Lower leg skin (tissue), 4 donors: ENCODE results near the gene JAM3. TPM values are rescaled to one million over a fixed set of nuclear protein-coding genes. Genes with fewer than 3 reads are reported as not detected.

Experiments used
- DNase-seq, 2 donors: peaks; one replicate each; pipeline ENCODE4 v3.0.0-alpha.2; 2019; ENCODE audit warnings: low spot score in 2 of 2
- H3K4me3 ChIP-seq: fragments of 200-600 bp; sonication (generic); 2 replicates; pipeline ENCODE4 v1.5.1; 2017; ENCODE audit warnings: mild to moderate bottlenecking, low read depth; ENCODE audit not compliant: poor library complexity, severe bottlenecking
- CTCF ChIP-seq, 3 donors: fragments of 450-650 bp; IDR thresholded peaks; one replicate each; pipeline ENCODE4 v1.5.1; 2016; ENCODE audit warnings: antibody characterized with exemption in 3 of 3, mild to moderate bottlenecking in 3 of 3, moderate library complexity in 2 of 3
- POLR2A ChIP-seq, 2 donors: fragments of 450-650 bp; IDR thresholded peaks; one replicate each; pipeline ENCODE4 v1.6.1; 2016 to 2017; ENCODE audit warnings: antibody characterized with exemption in 2 of 2, mild to moderate bottlenecking in 1 of 2, moderate library complexity in 1 of 2
- WGBS, 2 donors: methylation state at CpG; one replicate each; pipeline ENCODE4 v1.1.5; 2018; 5-methylcytosine and 5-hydroxymethylcytosine counted together
- intact Hi-C: fragments of 100-400 bp; cut with DNase I; formaldehyde crosslinking; loops from one replicate; pipeline ENCODE4 v1.15.0; 2023; ENCODE audit warnings: low total_unique reads
- total RNA-seq, 4 donors: library from RNA; depleted of rRNA; stranded (reverse); fragments of >200 nt; gene quantifications; one replicate each; pipeline ENCODE4 v1.1.0, GENCODE V29; 2016

The JAM3 gene
- total RNA-seq, 4 donors from 2014 or later: 12.8 to 22.4 (median 15.1) TPM

- intact Hi-C loops: no loop called here
Measured at GRCh38 chr11:134062265-134063123, 6.4 kb upstream of the JAM3 start.

GRCh38 chr11:134063124-134063495 lies 5.8 kb upstream of the JAM3 start:
- no peak for TF ChIP-seq POLR2A (IDR thresholded peaks at IDR 0.05)
- no peak for TF ChIP-seq CTCF (IDR thresholded peaks at IDR 0.05)
- no peak overlapping the region for H3K4me3 ChIP-seq
- 79 to 94% methylated on average over 2 of the region's 2 CpGs for WGBS, 2 donors
- intact Hi-C loops: no loop called here
- no peak for DNase-seq

More at GRCh38 chr11:134062265-134063123, 6.4 kb upstream of the JAM3 start:
- no peak for TF ChIP-seq POLR2A (IDR thresholded peaks at IDR 0.05)
- no peak for TF ChIP-seq CTCF (IDR thresholded peaks at IDR 0.05)
- DNase-seq: no peak
- H3K4me3 ChIP-seq: no peak overlapping the region
- 81 to 82% methylated on average over 24 of the region's 24 CpGs for WGBS, 2 donors

- TF ChIP-seq CTCF (IDR thresholded peaks at IDR 0.05): no peak
- no peak for TF ChIP-seq POLR2A (IDR thresholded peaks at IDR 0.05)
- no peak for DNase-seq
- no peak overlapping the region for H3K4me3 ChIP-seq
- intact Hi-C loops: no loop called here
- WGBS, 2 donors: 80% methylated on average over 12 of the region's 12 CpGs
Measured at GRCh38 chr11:134063991-134064747, 4.7 kb upstream of the JAM3 start.

- H3K4me3 ChIP-seq: no peak overlapping the region
- TF ChIP-seq POLR2A (IDR thresholded peaks at IDR 0.05) (no peak), CTCF (IDR thresholded peaks at IDR 0.05) (no peak)
- 94 to 96% methylated on average over 3 of the region's 3 CpGs for WGBS, 2 donors
- no peak for DNase-seq
- intact Hi-C loops: no loop called here
Measured at GRCh38 chr11:134065381-134065780, 3.5 kb upstream of the JAM3 start.

- DNase-seq: no peak
- no peak for TF ChIP-seq POLR2A (IDR thresholded peaks at IDR 0.05)
- TF ChIP-seq CTCF (IDR thresholded peaks at IDR 0.05): no peak
- no peak overlapping the region for H3K4me3 ChIP-seq
- 68 to 69% methylated on average over 12 of the region's 12 CpGs for WGBS, 2 donors
- intact Hi-C loops: no loop called here
Measured at GRCh38 chr11:134066943-134067885, 1.7 kb upstream of the JAM3 start.
